AG10803 (cell line): Measurements from ENCODE around the gene CDH12.

Experiments used
- DNase-seq: peaks from one replicate; pipeline ENCODE4 v3.0.0; 2010; ENCODE audit warnings: low read depth
- H3K4me3 ChIP-seq: 2 replicates; pipeline ENCODE4 v1.5.1; 2011; ENCODE audit warnings: mild to moderate bottlenecking, low read length, control low read depth
- CTCF ChIP-seq: conservative IDR thresholded peaks from 2 replicates; pipeline ENCODE4 v1.5.1; 2011; ENCODE audit warnings: mild to moderate bottlenecking, low read length, control low read depth, inconsistent platforms

Gene CDH12

GRCh38 chr5:22852807-22853660 lies at the start of gene CDH12:
TSS of gene CDH12 (minus strand) at chr5:22853344.
- TF ChIP-seq CTCF = no peak
- no peak within 1 kb of the TSS for H3K4me3 ChIP-seq
- DNase-seq = no peak

- no peak overlapping the region for H3K4me3 ChIP-seq
- no peak for DNase-seq
- TF ChIP-seq CTCF = no peak
These were observed 48.7 kb upstream of the CDH12 start for GRCh38 chr5:22901885-22902284.

GRCh38 chr5:22900801-22901310 lies 47.7 kb upstream of the CDH12 start:
- no peak for DNase-seq
- TF ChIP-seq CTCF = no peak
- no peak overlapping the region for H3K4me3 ChIP-seq

- DNase-seq = no peak
- H3K4me3 ChIP-seq = no peak overlapping the region
- TF ChIP-seq CTCF = no peak
These were observed 46.2 kb upstream of the CDH12 start for GRCh38 chr5:22899341-22899740.

- no peak overlapping the region for H3K4me3 ChIP-seq
- no peak for DNase-seq
- no peak for TF ChIP-seq CTCF
These were observed 43.0 kb upstream of the CDH12 start for GRCh38 chr5:22896152-22896551.

GRCh38 chr5:22892441-22892840 lies 39.3 kb upstream of the CDH12 start:
- H3K4me3 ChIP-seq = no peak overlapping the region
- no peak for TF ChIP-seq CTCF
- DNase-seq = no peak

GRCh38 chr5:22889720-22890119 lies 36.6 kb upstream of the CDH12 start:
- DNase-seq = no peak
- TF ChIP-seq CTCF = no peak
- H3K4me3 ChIP-seq = no peak overlapping the region
